ENCODE data around the gene TEC.
"Not testable (repeated sequence)": the region's sequence is repeated elsewhere in the genome, so short reads cannot be mapped to it uniquely, and the experiment has no call there.

Gene TEC

DNA sequence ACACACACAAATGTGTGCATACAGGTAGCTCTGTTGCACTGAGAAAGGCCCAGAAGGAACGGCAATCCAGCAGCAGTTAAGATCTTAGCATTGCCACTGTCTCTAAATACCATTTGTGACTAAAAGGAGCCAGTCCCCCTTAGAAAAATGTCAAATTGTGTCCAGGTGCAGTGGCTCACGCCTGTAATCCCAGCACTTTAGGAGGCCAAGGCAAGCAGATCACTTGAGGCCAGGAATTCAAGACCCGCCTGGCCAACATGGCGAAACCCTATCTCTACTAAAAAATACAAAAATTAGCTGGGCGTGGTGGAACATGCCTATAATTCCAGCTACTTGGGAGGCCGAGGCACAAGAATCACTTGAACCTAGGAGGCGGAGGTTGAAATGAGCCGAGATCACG is 105.1 kb downstream of the TEC start:
- not testable (repeated sequence) for DNase-seq (ENCODE audit: low read depth)

DNA sequence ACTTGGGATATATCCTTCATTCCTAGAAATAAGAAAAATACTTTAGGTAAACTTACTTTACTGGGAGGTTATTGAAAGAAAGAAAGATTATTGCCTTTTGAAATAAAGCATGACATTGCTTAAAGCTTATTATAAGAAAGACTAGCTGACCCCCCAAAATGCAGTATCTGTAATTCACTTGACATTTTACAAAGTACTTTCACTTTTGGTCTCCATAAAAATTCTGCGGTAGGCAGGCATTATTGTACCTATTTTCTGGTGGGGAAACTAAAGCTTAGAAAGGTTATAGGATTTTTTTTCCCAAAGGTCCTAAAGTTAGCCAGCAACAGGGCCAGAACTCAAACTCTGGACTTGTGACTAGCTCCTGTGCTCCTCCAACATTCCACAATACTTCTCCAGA is 105.9 kb downstream of the TEC start:
- no peak for DNase-seq (ENCODE audit: low read depth)

- DNase-seq (ENCODE audit: low read depth): peak; percentile 50
These were observed 107.5 kb downstream of the TEC start for GRCh38 chr4:48162162-48162561.

DNA sequence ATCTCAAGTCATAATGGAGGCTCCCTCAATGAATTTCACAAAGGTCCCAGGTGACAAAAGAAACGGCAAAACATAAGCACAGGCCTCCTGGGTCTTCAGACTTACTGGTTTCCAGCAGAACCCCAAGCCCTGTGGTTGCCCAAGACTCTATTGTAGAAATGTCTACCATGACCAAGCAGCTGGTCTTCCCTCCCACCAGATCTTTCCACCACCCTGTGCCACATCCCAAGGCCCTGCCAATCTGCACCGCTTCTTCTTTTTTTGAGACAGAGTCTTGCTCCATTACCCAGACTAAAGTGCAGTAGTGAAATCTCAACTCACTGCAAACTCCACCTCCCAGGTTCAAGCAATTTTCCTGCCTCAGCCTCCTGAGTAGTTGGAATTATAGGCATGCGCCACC is 112.4 kb downstream of the TEC start:
- no peak for DNase-seq (ENCODE audit: low read depth)

DNA sequence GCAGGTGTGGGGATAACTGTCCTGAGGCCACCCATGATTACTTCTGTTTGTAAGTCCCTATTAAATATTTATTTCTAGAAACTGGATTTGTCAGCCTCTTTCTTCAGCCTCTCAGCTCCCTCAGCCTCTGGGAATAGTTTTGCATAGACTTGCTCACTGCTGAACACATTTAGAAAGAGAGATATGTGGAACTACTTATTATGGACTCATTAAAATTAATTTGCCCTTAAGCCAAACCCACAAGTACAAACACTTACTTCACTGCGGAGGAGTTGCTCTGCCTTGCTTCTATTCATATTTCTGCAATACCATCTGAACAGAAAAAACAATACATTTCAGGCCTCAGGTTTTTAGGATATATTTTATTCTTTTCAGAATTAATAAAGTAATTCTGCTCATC is 113.2 kb downstream of the TEC start:
- DNase-seq (ENCODE audit: low read depth): no peak

- DNase-seq (ENCODE audit: low read depth): no peak
These were observed 115.7 kb downstream of the TEC start for GRCh38 chr4:48153791-48154550.

DNA sequence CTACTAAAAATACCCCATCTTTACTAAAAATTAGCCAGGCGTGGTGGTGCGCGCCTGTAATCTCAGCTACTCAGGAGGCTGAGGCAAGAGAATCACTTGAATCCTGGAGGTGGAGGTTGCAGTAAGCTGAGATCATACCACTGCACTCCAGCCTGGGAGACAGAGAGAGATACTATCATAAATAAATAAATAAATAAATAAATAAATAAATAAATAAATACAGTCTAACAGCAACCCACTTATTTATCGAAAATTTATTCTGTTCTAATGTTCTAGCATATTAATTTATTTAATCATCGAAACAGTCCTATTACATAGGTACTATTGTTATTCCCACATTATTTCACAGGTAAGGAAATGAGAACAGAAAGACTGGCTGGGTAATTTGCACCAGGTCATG is 117.4 kb downstream of the TEC start:
- DNase-seq (ENCODE audit: low read depth): no peak

DNA sequence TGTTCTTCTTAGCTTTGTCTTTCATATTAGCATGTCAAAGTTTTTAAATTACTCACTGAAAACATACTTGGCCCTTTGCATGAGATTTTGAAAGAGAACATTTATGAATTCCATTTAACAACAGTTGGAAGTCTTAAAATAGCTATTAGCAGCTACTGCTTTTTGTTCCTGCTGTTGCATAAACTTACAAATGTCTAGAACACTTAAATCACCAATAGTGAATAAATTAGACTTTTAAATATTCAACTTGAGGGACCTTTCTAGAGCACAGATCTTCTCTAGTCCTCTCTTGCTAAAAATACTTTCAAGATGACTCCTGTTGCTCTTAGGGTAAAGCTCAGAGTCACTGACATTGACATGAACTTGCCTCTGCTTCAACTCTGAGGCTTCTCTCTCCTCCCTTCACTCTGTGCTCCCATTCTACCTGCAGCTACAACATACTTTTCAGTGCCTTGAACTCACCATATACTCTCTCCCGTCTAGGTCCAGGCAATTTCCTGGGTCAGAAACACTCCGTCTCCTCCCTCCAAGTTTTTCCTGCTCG is 119.7 kb downstream of the TEC start:
- no peak for DNase-seq (ENCODE audit: low read depth)

DNA sequence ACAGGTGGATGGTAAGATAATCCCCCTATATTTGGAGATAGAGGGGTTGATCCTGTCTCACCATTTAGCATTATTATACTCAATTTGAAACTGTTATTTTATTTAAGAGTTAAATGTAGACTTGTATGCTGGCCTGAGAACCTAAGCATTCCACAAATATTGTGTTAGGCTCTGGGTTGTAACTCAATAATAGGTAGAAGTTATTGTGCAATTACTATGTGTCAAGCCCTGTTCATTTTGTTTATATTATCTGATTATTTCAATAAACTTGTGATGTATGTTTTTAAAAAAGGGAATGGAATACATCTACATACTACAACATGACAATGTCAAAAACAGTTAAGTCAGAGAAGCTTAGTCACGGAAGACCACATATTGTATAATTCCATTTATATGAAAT is 122.0 kb downstream of the TEC start:
- DNase-seq (ENCODE audit: low read depth): no peak

DNA sequence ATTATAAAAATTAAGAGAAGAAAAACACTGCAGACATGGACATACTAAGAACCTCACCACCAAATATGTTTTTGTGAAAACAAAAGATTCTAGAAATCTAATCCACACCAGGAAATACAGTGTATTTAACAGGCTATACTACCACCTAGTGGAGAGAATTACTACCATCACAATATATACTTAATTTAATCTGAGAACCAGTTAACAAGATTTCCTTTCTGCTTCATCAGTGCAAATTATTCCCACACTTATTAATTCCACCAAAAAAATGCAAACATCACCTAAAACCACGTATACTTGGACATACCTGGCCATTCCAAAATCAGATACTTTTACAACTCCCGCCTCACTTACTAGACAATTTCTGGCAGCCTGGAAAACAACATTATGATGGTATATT is 128.6 kb downstream of the TEC start:
- DNase-seq (ENCODE audit: low read depth): peak; percentile 52

GRCh38 chr4:48139691-48140090 is 129.9 kb downstream of the TEC start:
- peak; percentile 41 for DNase-seq (ENCODE audit: low read depth)

DNA sequence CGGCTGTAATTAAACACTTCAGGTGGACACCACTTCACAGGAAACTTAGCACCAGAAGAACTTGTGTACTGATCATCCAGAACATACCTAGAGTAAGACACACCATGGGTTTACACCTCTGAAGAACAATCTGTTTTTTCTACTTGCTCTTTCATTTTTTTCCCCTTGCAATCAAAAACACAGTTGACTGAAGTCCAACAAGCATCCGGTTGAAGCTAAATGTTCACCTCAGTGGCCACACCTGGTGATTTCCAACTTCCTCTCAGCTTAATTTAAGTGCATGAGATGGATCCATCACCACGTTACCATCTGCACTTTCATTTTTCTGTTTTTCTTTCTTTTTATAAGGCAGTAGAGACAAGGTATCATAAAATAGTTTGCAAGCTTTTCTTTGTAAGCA is 130.7 kb downstream of the TEC start:
- DNase-seq (ENCODE audit: low read depth): no peak

DNA sequence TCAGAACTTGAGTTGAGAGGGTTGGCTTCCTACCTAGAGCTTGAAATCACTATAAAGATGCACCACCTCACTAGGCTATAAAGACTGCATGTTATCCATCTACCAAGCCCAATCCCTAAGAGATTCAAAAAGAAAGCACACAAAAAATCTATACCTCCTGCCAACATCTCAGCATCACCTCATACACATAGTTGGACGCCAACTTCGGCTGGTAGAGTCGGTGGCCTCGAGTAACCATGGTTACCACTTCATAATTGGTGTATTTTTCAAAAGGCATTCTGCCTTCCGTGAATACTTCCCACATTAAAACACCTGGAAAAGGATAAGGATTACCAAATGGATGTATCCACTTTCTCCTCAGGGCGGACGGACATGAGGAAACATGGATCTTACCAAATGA is 131.1 kb downstream of the TEC start:
- DNase-seq (ENCODE audit: low read depth): no peak

GRCh38 chr4:48137846-48138245 is 131.8 kb downstream of the TEC start:
- no peak for DNase-seq (ENCODE audit: low read depth)

GRCh38 chr4:48134081-48134480 is 135.6 kb downstream of the TEC start, which contains the start of gene TXK:
TSS of gene TXK (minus strand) at chr4:48134250. CDS start at chr4:48134170, 80 bp downstream.
- DNase-seq (ENCODE audit: low read depth): no peak

DNA sequence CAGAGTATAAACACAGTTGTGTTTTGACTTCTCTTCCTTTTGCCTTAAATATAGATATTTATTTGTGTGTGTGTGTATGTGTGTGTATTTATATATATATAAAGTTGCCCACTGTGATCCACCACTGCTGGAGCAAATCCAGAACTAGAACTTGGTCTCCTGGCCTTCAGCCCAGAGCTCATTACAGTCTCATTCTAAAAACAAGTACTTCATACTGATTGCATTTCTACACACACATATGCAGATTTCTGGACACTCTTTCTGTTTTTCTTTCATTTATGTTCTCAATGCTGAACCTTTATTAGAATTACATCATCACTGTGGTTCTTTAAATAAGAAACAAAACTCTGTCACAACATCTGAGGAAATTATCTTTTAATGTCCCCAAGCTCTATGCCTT is 136.0 kb downstream of the TEC start:
- peak; percentile 19 for DNase-seq (ENCODE audit: low read depth)

- DNase-seq (ENCODE audit: low read depth): no peak
These were observed 137.9 kb downstream of the TEC start for GRCh38 chr4:48131736-48132135.

DNA sequence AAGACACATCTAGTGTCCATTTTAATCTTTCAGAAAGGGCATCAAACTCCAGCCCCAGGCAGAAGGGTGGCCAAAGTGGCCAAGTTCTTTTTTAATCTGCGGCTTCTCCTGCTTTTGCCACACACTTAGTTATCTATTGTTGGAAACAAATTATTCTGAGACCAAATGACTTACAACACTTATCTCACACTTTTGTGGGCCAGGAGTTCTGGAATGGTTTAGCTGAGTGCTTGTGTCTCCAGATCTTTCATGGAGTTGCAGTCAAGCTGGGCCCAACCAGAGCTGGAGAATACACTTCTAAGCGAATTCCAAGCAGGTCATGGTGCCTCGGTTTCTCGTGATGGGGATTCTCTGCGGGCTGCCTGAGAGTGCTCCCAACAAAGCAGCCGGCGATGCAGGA is 139.5 kb downstream of the TEC start:
- DNase-seq (ENCODE audit: low read depth): no peak

GRCh38 chr4:48129307-48130014 is 140.2 kb downstream of the TEC start:
- DNase-seq (ENCODE audit: low read depth): peak; percentile 29

GRCh38 chr4:48127682-48128404 is 141.8 kb downstream of the TEC start:
- DNase-seq (ENCODE audit: low read depth): peak; percentile 98

GRCh38 chr4:48127231-48127630 is 142.4 kb downstream of the TEC start:
- no peak for DNase-seq (ENCODE audit: low read depth)

DNA sequence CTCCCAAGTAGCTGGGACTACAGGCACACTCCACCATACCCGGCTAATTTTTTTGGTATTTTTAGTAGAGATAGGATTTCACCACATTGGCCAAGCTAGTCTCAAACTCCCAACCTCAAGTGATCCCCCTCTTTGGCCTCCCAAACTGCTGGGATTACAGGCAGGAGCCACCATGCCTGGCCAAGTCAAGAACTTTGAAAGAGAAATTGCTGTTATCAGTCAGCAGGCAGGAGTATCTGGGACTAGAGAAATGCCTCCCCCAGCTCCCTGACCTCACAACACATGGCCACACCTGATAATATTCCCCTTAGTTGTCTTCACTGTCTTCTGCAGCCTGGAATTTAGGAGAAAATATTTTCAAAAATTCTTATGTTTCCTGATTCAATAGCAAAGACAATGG is 143.0 kb downstream of the TEC start:
- DNase-seq (ENCODE audit: low read depth): no peak

- no peak for DNase-seq (ENCODE audit: low read depth)
These were observed 144.8 kb downstream of the TEC start for GRCh38 chr4:48124870-48125269.
